Progenitor cell of endocrine pancreas (in vitro differentiated cells): Measurements from ENCODE around the gene MTHFD2L. TPM values are rescaled to one million over a fixed set of nuclear protein-coding genes. Genes with fewer than 3 reads are reported as not detected.

Source experiments
- DNase-seq: peaks from one replicate; pipeline ENCODE4 v3.0.0; 2021; ENCODE audit warnings: low spot score; ENCODE audit not compliant: unreplicated experiment
- H3K27ac Mint-ChIP-seq: 2 replicates; pipeline ENCODE4 v1.8.0; 2021; ENCODE audit warnings: mild to moderate bottlenecking, moderate library complexity, mixed read lengths
- H3K27me3 Mint-ChIP-seq: 2 replicates; pipeline ENCODE4 v1.8.0; 2021; ENCODE audit warnings: mixed read lengths
- H3K36me3 Mint-ChIP-seq: 2 replicates; pipeline ENCODE4 v1.8.0; 2022; ENCODE audit warnings: mixed read lengths; ENCODE audit not compliant: insufficient read depth
- H3K4me1 Mint-ChIP-seq: 2 replicates; pipeline ENCODE4 v1.8.0; 2021; ENCODE audit warnings: low read depth, mixed read lengths
- H3K4me3 Mint-ChIP-seq: 2 replicates; pipeline ENCODE4 v1.8.0; 2021; ENCODE audit warnings: low read depth, mild to moderate bottlenecking, moderate library complexity, mixed read lengths
- H3K9me3 Mint-ChIP-seq: 2 replicates; pipeline ENCODE4 v1.8.0; 2021; ENCODE audit warnings: low read depth, mixed read lengths
- CTCF ChIP-seq: fragments of 200-600 bp; sonication (generic); IDR thresholded peaks from one replicate; pipeline ENCODE4 v1.5.0; 2021; ENCODE audit warnings: antibody characterized with exemption, mild to moderate bottlenecking; ENCODE audit not compliant: unreplicated experiment
- total RNA-seq: library from RNA; stranded (reverse); gene quantifications from 2 replicates; pipeline ENCODE4 v1.2.1, GENCODE V29; 2021

The MTHFD2L gene
- total RNA-seq, 1 donor from 2014 or later, result 23.3 TPM

- no peak for DNase-seq
- H3K36me3 Mint-ChIP-seq, result peaks cover 13% of the 10 kb centered on the region
- no peak overlapping the region for H3K4me3 Mint-ChIP-seq
- no peak overlapping the region for H3K27ac Mint-ChIP-seq
- peaks cover 28% of the 10 kb centered on the region for H3K9me3 Mint-ChIP-seq
- no peak for TF ChIP-seq CTCF
- no peaks in the 10 kb centered on the region for H3K4me1 Mint-ChIP-seq
- no peaks in the 10 kb centered on the region for H3K27me3 Mint-ChIP-seq
These were observed 95.0 kb downstream of the MTHFD2L start for GRCh38 chr4:74252933-74253332.

- Mint-ChIP-seq H3K4me3 (no peak overlapping the region), H3K27me3 (no peaks in the 10 kb centered on the region), H3K27ac (no peak overlapping the region), H3K36me3 (peaks cover 13% of the 10 kb centered on the region), H3K9me3 (peaks cover 28% of the 10 kb centered on the region), H3K4me1 (no peaks in the 10 kb centered on the region)
- no peak for TF ChIP-seq CTCF
- no peak for DNase-seq
These were observed 96.5 kb downstream of the MTHFD2L start for GRCh38 chr4:74254386-74254785.

- no peaks in the 10 kb centered on the region for H3K27me3 Mint-ChIP-seq
- no peak for TF ChIP-seq CTCF
- H3K9me3 Mint-ChIP-seq, result peaks cover 24% of the 10 kb centered on the region
- DNase-seq, result no peak
- H3K4me3 Mint-ChIP-seq, result no peak overlapping the region
- peaks cover 11% of the 10 kb centered on the region for H3K36me3 Mint-ChIP-seq
- H3K27ac Mint-ChIP-seq, result no peak overlapping the region
- H3K4me1 Mint-ChIP-seq, result no peaks in the 10 kb centered on the region
These were observed 97.2 kb downstream of the MTHFD2L start for GRCh38 chr4:74255096-74255495.

- Mint-ChIP-seq H3K4me1 (no peaks in the 10 kb centered on the region), H3K9me3 (peaks cover under 1% of the 10 kb centered on the region), H3K27me3 (no peaks in the 10 kb centered on the region), H3K27ac (no peak overlapping the region), H3K4me3 (no peak overlapping the region), H3K36me3 (no peaks in the 10 kb centered on the region)
- TF ChIP-seq CTCF, result no peak
- no peak for DNase-seq
These were observed 101.0 kb downstream of the MTHFD2L start for GRCh38 chr4:74258963-74259362.

GRCh38 chr4:74260036-74260435, 102.1 kb downstream of the MTHFD2L start:
- Mint-ChIP-seq H3K9me3 (no peaks in the 10 kb centered on the region), H3K27ac (no peak overlapping the region), H3K36me3 (no peaks in the 10 kb centered on the region), H3K4me1 (no peaks in the 10 kb centered on the region), H3K27me3 (no peaks in the 10 kb centered on the region), H3K4me3 (no peak overlapping the region)
- no peak for TF ChIP-seq CTCF
- no peak for DNase-seq

GRCh38 chr4:74262522-74262921, 104.6 kb downstream of the MTHFD2L start:
- H3K9me3 Mint-ChIP-seq, result no peaks in the 10 kb centered on the region
- no peak for TF ChIP-seq CTCF
- DNase-seq, result no peak
- H3K36me3 Mint-ChIP-seq, result no peaks in the 10 kb centered on the region
- no peaks in the 10 kb centered on the region for H3K27me3 Mint-ChIP-seq
- no peak overlapping the region for H3K4me3 Mint-ChIP-seq
- no peak overlapping the region for H3K27ac Mint-ChIP-seq
- no peaks in the 10 kb centered on the region for H3K4me1 Mint-ChIP-seq
